Midbrain (tissue), 1 donor: Measurements from ENCODE around the gene LSAMP.

Source experiments
- DNase-seq: peaks from one replicate; lab custom pipeline; 2025; lab: John Stamatoyannopoulos, UW

The LSAMP gene

DNA sequence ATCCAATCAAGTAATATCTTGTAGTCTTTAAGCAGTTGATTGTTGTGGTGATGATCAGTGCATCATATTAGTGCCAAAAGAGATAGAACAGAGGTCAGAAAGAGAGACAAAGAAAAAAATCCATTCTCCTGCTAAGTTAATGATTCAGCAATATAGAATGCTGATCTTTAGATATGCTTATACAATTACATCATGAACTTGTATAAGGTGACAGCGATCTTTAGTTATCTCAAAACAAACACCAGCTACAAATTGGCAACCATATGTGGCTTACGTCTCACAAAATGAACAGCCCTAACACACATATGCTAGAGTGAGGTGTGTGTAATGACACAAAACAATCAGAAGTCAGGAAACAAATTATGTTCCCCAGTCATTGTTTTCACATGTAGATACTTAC is 12.5 kb downstream of the LSAMP start:
- no peak for DNase-seq

DNA sequence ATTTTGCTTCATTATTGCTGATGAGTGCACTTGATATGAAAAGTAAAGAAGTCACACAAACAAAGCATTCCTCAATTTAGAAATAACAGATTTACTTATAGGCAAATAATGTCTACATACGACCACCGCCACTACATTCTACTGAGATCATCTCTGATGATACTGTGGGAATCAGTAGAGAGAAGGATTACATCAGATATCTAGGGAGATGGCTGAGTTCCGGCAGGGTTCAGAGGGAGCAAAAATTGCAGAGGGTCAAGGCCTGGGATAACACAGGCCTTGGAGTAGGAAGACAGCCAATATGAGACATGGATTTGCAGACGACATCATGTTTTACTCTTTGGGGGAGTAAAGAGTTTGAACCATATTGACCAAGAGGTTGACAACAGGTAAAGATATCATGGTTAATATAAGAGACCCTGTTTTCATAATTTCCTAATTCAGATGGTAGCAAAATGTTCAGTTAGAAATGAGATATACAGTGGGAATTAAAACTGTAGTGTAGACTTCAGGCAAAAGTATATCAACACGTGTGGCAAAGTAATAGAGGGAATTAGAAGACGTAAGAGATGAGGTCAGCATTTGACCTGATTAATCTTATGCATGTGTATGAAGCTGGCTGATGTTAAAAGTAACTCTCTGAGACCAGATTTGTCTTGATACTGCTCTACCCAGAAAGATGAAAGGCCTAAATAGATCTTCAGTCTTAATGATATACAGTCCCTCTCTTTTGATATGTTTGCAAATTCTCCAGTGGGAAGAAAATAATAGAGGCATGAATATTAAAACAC is 15.6 kb downstream of the LSAMP start:
- DNase-seq, result no peak

DNA sequence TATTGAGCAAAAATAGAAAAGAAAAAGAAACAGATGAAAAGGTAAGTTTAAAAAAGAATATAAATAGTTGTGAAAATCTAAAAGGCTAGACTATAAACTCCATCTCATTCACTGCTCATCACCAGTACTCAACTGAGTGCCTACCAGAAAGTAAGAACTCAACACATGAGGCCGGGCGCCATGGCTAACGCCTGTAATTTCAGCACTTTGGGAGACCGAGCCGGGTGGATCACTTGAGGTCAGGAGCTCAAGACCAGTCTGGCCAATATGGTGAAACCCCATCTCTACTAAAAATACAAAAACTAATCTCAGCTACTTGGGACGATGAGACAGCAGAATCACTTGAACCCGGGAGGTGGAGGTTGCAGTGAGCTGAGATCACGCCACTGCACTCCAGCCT is 19.3 kb downstream of the LSAMP start:
- no peak for DNase-seq

DNA sequence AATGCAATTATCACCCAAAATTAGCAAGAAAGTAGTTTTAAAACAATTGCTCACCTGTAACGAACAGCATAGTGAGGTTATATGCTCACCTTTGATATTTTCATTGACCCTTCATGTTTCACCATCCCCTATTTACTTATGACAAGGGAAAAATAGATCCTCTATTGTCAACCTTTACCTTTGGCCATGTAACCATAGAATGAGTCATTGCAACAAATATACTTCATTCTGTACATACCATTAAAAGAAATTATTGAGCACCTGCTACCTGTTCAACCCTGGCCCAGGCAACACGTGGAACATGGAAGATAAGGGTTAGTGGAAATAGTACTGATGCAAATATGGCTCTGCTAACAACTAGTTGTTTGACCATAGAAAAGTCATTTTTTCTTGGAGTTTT is 20.2 kb downstream of the LSAMP start:
- DNase-seq, result no peak

DNA sequence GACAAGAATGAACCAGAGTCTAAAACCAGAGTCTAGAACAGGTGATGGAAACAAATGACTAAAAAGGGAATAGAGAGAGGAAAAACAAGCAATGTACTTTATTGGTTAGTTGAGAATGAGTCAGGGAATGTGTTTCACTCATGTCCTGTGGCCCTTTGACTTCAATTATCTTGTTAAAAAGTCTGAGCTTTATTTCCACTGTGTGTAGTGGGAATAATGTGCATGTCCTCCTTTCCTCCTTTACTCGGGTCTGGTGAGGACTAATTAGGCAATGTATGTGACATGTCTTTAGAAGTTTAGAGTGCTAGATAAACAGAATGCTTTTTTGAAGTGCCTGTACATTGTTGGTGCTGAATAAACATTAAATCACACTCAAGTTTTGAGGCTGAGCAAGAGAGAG is 21.3 kb downstream of the LSAMP start:
- DNase-seq, result peak; percentile 43

DNA sequence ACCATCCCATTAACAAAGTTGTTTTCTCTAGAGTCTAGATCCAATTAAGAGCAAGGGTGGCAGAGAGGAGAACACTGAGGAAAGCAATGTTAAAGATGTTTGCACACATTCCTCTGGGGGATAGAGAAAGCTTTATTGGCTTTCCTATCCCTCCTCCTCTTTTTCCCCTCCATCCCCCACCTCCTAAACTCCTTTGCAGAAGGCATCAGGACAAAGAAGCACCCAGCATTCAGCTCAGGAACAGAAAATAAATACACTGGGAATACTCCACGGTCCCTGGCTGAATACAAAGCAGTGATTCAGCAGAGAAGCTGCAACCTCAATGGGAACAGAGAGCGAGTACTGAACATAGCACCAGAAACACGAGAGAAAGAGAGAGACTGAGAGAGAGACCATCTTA is 21.9 kb downstream of the LSAMP start:
- DNase-seq, result peak; percentile 87

DNA sequence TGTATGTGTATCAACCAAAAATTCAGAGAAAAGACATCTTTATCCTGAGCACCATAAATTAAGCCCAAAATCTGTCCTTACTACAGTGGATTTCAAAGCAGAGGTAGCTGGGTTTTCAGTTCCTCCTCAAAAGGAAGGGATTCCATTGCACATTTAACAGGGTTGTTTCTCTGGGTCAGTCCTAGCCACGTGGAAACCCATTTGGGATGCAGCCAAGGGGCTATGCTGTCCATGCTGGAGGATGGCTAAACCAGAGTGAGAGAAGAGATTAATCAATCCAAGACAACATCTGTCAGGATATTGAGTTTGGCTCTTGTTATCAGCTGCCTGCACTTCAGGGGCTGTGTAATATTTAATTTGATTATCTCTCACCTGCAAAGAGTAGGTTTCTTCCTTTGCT is 28.1 kb downstream of the LSAMP start:
- DNase-seq, result no peak

DNA sequence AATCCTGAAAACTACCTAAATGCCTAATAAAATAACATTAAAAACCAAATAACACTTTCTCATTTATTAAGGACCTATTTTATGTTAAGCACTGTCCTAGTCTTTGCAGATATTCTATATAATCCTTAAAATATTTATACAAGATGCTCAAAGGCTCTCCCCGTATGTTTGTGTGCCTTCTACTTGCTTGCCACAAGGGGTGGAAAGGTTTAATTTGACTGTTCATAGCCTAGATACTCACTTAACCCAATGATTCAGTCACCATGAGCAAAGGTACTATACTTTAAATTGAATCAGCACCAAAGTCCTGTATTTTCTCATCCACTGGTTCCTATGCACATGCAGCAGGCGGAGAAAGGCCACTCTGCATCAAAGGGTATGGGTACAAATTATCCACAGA is 32.0 kb downstream of the LSAMP start:
- no peak for DNase-seq

DNA sequence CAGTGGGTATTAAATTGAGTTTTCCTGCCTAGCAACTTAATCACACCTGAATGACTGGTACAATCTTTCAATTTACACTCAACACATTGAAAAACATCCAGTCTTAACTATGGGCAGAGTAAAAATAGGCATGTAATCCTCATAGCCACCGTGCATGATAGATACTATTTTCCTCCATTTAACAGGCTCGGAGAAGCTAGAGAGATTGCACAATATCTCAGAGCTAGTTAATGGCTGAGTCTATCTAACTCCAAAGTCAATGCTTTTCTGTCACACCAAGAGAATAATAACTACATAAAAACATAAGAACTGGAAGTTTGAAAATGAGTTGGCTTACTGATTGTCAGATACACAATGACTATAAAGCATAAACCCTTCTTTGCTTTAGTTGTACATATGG is 36.8 kb downstream of the LSAMP start:
- DNase-seq, result no peak

DNA sequence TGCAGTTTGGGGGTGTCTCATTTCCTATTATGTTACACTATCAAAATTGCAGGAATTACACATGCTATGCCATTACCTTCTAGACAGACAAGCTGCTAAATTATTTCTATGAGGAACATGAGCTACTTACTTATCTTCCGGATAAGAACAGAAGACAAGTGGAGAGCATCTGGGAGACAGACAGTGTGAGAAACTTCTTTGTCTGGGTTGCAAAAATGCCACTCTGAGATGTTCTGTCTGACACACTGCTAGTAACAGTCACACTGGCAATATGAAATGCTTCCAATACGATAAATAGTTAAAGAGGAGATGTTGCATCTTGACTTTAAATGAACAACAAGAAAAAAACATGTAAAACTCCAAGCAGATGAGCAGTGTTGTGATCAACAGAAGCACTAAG is 40.1 kb downstream of the LSAMP start:
- no peak for DNase-seq

DNA sequence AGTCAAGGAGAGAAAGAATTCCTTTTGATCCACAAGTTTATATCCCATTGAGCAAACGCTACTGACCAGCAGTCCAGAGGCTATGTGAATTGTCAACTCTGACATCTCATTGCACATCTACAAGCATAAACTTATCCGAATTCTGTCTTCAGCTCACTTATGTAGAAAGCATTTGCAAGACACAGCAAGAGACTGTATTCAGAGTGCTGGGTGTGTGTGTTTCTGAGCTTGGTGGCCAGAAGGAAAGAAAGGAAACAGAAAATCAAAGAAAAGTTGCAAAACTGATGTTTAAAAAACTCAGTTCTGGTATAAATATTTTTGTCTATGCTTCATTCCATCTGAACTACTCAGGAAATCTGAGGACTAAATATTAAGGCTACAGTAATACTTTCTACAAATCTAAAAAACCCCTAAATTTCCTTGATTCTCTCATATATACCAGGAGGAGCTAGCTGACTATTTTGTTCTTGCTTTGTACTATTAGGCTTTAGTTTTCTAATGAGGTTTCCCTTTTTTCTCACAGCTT is 45.5 kb downstream of the LSAMP start:
- no peak for DNase-seq

DNA sequence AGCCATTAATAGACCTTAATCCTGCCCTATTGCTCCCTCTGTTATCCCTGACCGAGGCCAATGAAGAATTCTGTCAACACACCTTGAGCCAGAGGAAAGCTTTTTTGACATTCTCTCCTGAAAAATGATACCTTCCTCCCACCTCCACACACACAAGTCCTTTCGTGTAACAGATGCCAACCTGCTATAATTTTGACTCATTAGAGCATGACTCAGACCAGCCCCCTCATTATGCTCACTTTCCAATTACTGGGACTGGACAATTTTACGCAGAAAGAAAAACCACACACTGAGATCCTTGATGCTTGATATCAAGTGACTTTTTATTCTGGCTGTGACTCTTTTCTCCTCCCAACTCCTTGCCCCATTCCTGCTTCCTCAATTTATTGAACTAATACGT is 50.9 kb downstream of the LSAMP start:
- DNase-seq, result no peak

DNA sequence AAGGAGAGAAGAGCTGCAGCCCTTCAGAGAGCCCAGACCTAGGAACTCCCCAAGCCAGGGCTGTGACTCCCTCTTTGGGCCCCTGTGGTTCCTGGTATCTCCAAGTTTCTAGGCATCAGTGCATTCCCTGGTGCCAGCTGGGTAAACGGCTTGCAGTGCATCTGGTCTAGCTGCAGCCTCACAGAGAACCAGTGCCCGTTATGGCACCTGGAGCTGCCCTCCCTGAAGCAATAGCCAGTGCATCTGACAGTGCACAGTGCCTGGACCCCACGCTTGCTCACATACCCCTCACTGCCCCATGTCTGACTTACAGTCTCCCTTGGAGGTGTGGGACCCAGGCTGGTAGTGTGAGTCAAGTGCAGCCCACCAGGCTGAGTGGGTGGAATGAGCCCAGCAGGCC is 52.1 kb downstream of the LSAMP start:
- DNase-seq, result no peak

DNA sequence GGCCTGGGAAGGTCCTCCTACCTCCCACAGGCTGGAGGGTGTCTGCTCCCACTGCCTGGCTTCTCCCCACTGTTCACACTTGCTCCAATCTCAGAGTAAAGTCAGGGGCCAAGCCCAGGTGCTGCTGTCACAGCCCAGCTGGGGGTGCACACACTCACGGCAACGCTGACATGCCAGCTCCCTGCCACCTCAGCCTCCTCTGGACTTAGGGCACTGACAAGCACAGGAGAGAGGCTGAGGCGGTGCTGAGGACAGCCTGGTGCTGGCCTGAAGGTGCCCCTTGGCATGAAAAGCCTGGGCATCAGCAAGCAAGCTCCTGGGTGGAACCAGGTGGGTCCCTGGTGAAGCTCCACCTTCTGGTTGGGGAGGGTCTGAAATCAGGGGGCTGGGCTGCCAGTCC is 53.0 kb downstream of the LSAMP start:
- DNase-seq, result no peak

DNA sequence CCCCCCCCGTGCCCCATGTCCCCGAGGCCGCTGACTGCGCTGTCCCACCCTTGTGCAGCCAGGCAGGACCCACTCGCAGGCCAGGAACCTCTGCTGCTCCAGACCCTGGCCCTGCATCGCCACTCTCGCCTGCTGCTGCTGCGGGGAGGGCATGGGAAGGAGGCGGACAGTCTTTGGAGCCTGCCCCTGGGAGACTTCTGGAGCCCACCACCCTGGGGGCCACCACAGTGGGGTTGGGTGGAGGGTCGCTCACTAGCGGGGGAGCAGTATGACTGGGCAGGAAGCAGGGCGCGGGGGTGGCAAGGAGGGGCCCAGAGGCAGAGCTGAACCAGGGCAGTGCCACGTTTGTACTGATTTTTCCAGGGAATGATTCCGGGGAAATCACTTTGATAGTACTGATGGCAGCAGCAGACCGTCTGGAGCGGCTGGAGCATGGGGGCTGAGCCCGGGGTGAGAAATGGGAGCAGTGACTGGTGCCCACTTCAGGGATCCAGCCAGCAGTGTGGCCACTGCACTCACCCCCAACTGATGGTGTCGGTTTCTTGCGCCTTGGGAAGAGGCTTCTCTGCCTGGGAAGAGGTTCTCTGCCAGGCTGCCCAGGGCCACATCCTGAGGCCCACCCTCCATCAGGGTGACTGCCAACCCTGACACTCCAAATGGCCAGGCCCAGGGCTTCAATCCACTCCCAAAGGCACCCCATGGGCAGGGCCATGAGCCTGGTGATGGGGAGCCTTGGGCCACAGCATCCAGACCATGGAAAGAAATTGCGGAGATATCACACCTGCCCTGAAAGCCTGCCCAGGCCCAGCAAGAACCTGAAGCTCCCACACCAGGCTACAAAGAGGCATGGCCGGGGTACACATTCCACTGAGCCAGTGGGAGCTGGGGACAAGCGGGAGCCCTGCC is 53.7 kb downstream of the LSAMP start:
- DNase-seq, result no peak

DNA sequence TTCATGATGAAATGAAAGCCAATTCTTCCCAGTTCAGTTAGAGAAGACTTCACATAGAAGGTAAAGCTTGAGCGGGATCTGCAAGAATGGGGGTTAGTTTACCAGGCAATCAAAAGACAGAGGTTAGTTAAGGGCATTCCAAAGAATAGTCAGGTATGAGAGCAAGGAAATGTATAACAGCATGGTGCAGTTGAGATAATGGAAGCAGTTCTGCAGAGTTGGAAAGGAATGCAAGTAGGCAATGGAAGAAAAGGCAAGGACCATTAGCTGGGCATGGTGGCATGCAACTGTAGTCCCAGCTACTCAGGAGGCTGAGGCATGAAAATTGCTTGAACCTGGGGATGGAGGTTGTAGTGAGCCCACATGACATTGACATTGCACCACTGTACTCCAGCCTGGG is 55.0 kb downstream of the LSAMP start:
- DNase-seq, result no peak

DNA sequence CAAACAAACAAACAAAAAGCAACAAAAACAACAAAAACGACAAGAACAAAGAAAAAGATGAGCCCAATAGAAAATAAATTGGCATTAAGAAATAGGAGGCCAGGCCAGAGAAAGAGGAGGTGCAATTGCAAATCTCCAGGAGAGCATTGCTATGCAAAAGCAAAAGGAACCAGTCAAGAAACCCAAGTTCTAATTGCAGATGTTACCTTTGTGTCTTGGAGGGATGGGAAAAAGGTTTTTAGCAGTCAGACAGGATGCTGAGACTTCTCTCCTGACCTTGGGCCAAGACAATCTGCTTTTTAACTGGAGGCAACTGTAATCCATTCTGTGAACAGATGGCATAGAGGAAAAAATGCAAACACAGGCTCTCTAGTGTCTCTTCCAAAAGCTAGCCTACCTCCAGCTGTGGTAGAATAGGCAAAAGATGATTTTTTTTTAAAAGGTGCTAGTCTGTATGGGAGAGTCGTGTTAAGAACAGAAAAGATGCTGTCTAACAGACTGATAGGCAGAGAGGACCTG is 56.4 kb downstream of the LSAMP start:
- no peak for DNase-seq

DNA sequence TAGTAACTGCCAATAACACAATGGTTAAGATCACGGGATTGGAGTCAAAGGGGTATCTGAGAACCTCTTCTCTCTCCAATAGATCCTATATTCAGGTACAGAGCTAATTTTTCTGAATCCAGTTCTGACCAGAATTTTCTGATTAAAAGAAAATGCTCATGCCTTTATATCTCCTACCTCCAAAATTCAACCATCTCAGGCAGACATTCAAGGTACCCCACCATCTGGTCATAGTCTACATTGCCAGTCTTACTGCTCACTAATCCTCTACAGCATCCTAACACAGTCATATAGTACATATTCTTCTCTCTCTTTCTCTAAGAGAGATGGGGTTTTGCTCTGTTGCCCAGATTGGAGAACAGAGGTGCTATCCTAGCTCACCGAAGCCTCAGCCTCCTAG is 59.1 kb downstream of the LSAMP start:
- no peak for DNase-seq

DNA sequence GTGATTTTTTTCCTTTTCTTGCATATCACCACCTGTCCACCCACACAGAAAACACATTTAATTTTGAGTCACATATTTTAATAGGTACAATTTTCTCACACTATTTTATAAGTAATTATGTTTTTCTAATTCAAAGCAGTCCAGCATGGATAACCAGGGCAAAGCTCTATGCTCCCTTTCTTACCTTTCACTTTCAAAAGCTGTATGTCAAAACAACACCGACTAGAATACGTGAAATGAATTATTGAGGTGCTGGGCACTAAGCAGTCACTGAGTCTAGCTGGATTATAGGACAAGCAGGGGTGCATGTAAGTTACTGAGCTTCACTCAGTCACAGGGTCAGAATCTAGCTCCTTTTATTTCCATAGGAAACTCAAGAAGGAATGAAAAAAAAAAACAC is 60.6 kb downstream of the LSAMP start:
- DNase-seq, result no peak

DNA sequence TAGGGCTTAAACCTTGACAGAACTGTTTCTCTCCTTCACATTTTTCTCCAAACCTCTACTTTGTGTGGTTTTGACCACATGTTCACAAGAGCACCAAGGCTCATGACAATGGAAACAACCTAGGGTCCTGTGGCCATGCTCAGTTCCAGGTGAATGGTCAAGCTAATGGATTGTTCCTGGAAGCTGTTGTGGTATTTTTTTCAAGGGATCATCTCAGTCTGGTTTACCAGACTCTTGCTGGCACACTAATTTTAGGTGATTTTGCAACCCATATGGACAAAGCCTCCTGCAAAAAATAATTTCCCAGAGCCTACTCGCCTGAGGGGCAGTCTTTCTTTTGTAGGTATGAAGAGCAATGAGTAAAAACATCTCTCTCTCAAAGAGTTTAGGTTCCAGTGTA is 67.2 kb downstream of the LSAMP start:
- DNase-seq, result no peak

DNA sequence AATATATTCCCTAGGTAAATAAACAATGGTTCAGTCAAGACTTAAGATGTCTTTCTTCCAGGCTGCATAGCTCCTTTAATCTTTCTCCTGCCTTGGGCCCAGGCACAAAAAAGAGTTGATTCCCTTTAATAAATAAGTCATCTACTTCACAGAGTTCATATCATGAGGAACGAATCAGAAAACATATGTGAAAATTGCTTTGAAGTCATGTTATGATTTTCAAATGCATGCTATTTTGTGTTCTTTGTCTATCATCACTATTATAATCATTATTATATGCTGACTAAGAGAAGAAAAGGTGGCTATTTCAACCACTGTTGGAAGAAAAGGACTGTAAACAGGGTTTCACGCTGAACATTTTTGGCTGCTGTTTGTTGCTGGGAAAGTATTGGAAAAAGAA is 70.4 kb downstream of the LSAMP start:
- DNase-seq, result no peak

DNA sequence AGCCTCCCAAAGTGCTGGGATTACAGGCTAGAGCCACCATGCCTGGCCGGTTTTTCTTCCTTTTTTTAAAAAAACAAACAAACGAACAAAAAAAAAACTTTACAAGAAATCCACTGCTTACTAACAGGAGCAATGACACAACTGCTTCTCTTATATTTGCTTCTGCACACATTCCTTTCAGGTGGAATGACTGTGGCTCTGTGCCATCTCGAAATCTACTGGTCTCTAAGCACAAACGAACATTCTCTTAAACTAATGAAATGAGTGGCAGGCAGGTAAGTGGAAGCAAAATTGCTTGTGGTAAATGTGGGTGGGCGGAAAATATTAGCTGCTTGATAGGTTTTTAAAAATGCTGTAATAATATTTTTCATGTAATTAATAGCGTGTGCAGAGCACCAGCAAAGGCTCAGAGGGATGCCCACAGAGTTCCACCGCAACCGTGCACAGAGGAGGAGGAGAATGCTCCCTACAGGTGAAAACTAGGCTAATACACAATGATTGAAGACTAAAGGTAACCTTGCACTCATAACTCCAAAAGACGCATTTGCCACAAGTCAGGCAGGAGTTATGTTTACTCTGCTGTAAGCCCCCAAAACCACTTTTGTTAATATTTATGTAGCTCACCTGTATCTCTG is 77.4 kb downstream of the LSAMP start:
- no peak for DNase-seq
